HepG2 (cell line): ENCODE results near the gene KLHL11. TPM values are rescaled to one million over a fixed set of nuclear protein-coding genes. Genes with fewer than 3 reads are reported as not detected.

Experiments
- ATAC-seq: fragments of 200-7000 bp; cut with Tn5 transposase; 3 replicates; pipeline ENCODE4 v1.9.1; 2020; ENCODE audit warnings: mild to moderate bottlenecking, moderate library complexity
- BruUV-seq: library from RNA; stranded (reverse); fragments of 400-500 nt; replicated peaks from 2 replicates; lab custom pipeline; 2021; lab: Mats Ljungman, UMichigan
- CTCF ChIA-PET: fragments of 300-600 bp; formaldehyde crosslinking; extraction: SDS; loops from one replicate; lab custom pipeline; 2021; ENCODE audit warnings: low total read pairs, inconsistent platforms, low intra/inter-chr PET ratio; lab: Yijun Ruan, JAX
- POLR2A ChIA-PET: fragments of 350-600 bp; sonication (Branson Sonifier 250); formaldehyde crosslinking; loops from one replicate; lab custom pipeline; 2020; ENCODE audit warnings: antibody characterized with exemption, inconsistent platforms; lab: Yijun Ruan, JAX
- DNase-seq: peaks from one replicate; pipeline ENCODE4 v3.0.0-alpha.2; 2015; ENCODE audit warnings: low spot score
- FAIRE-seq: peaks from 3 replicates; lab custom pipeline; 2011; peaks lifted over from hg19 to GRCh38; lab: Jason Lieb, UNC
- H2AFZ ChIP-seq: one replicate; pipeline ENCODE4 v1.6.1; 2011; ENCODE audit warnings: low read length, inconsistent platforms
- H3K27ac ChIP-seq: fragments of 300-600 bp; 3 replicates; pipeline ENCODE4 v1.8.0; 2011; ENCODE audit warnings: mixed run types, mild to moderate bottlenecking, mixed read lengths, low read length, inconsistent platforms; ENCODE audit not compliant: insufficient read depth; ENCODE audit errors: extremely low read length
- H3K27me3 ChIP-seq, 2 experiments: fragments of 200-600 bp in 1 of 2; 2 replicates in 1 of 2; 3 replicates in 1 of 2; pipeline versions ENCODE4 v1.6.0 to v1.8.0; 2011; ENCODE audit warnings: low read length in 2 of 2, mild to moderate bottlenecking in 2 of 2, moderate library complexity in 2 of 2, inconsistent platforms in 1 of 2; ENCODE audit not compliant: insufficient read depth in 2 of 2, control insufficient read depth in 1 of 2
- H3K36me3 ChIP-seq, 2 experiments: fragments of 200-600 bp in 1 of 2; replicated peaks in 1 of 2; 2 replicates in 1 of 2; 3 replicates in 1 of 2; pipeline versions ENCODE4 v1.5.1 to v1.8.0; 2011; ENCODE audit warnings: low read length in 2 of 2, inconsistent platforms in 1 of 2; ENCODE audit not compliant: insufficient read depth in 2 of 2, control insufficient read depth in 1 of 2
- H3K4me1 ChIP-seq: 2 replicates; pipeline ENCODE4 v1.5.1; 2012; ENCODE audit warnings: low read length, inconsistent platforms; ENCODE audit not compliant: insufficient read depth
- H3K4me2 ChIP-seq: 2 replicates; pipeline ENCODE4 v1.6.0; 2011; ENCODE audit warnings: low read depth, low read length, inconsistent platforms
- H3K4me3 ChIP-seq, 3 experiments: fragments of 200-600 bp in 1 of 3; sonication (generic), shearing (Covaris generic) in 1 of 3; replicated peaks in 1 of 3; 2 replicates each; pipeline ENCODE4 v1.5.1; 2011 to 2016; ENCODE audit warnings: low read length in 3 of 3, inconsistent platforms in 2 of 3, low read depth in 2 of 3, mild to moderate bottlenecking in 2 of 3, control low read depth in 1 of 3, mixed read lengths in 1 of 3; ENCODE audit not compliant: insufficient read depth in 1 of 3
- H3K79me2 ChIP-seq: one replicate; pipeline ENCODE4 v1.6.1; 2011; ENCODE audit warnings: low read length, inconsistent platforms; ENCODE audit not compliant: insufficient read depth
- H3K9ac ChIP-seq: 2 replicates; pipeline ENCODE4 v1.6.0; 2011; ENCODE audit warnings: mild to moderate bottlenecking, low read depth, low read length, inconsistent platforms; ENCODE audit not compliant: insufficient read depth
- H3K9me3 ChIP-seq: 2 replicates; pipeline ENCODE4 v1.5.1; 2012; ENCODE audit warnings: mild to moderate bottlenecking, low read length
- H4K20me1 ChIP-seq: 2 replicates; pipeline ENCODE4 v1.6.0; 2011; ENCODE audit warnings: inconsistent platforms, mild to moderate bottlenecking, low read length, moderate library complexity; ENCODE audit not compliant: insufficient read depth
- ARNT2 ChIP-seq: sonication (generic); formaldehyde crosslinking; IDR thresholded peaks from 2 replicates; pipeline ENCODE4 v1.8.0; 2022; ENCODE audit warnings: mild to moderate bottlenecking, low read depth, missing genetic modification reagents, moderate library complexity
- CHD4 ChIP-seq: fragments of 200-600 bp; sonication (generic); IDR thresholded peaks from 2 replicates; pipeline ENCODE4 v1.7.0; 2017; ENCODE audit warnings: mild to moderate bottlenecking, low read length, borderline replicate concordance
- ETV5 ChIP-seq: IDR thresholded peaks from 2 replicates; pipeline ENCODE4 v1.6.1; 2018; ENCODE audit warnings: missing biosample characterization, missing genetic modification reagents, inconsistent platforms, borderline replicate concordance
- HOXA5 ChIP-seq: sonication (generic); formaldehyde crosslinking; IDR thresholded peaks from 2 replicates; pipeline ENCODE4 v1.4.0; 2020; ENCODE audit warnings: missing genetic modification reagents
- NONO ChIP-seq, 2 experiments: fragments of 450-650 bp in 1 of 2; sonication (generic) in 1 of 2; formaldehyde crosslinking in 1 of 2; IDR thresholded peaks in 1 of 2; conservative IDR thresholded peaks in 1 of 2; 2 replicates each; pipeline versions ENCODE4 v1.6.1 to v1.8.0; 2017 to 2022; ENCODE audit warnings: mild to moderate bottlenecking in 1 of 2, missing genetic modification reagents in 1 of 2, moderate library complexity in 1 of 2
- RBFOX2 ChIP-seq: fragments of 200-400 bp; formaldehyde crosslinking; IDR thresholded peaks from 2 replicates; pipeline ENCODE4 v1.6.1; 2017; ENCODE audit warnings: low read depth, mild to moderate bottlenecking, low read length
- RXRB ChIP-seq: IDR thresholded peaks from 2 replicates; pipeline ENCODE4 v1.6.1; 2016; ENCODE audit warnings: borderline replicate concordance, missing genetic modification reagents, missing compliant biosample characterization
- TBX3 ChIP-seq: fragments of 450-650 bp; IDR thresholded peaks from 2 replicates; pipeline ENCODE4 v1.6.1; 2017; ENCODE audit warnings: antibody characterized with exemption, mild to moderate bottlenecking, inconsistent platforms, borderline replicate concordance
- ZBTB7B ChIP-seq: sonication (generic); formaldehyde crosslinking; IDR thresholded peaks from 2 replicates; pipeline ENCODE4 v1.4.0; 2020; ENCODE audit warnings: missing genetic modification reagents
- ZNF337 ChIP-seq: sonication (generic); formaldehyde crosslinking; IDR thresholded peaks from 2 replicates; pipeline ENCODE4 v1.5.1; 2020; ENCODE audit warnings: missing genetic modification reagents, low read depth, mild to moderate bottlenecking, borderline replicate concordance
- ZNF33B ChIP-seq: sonication (generic); formaldehyde crosslinking; IDR thresholded peaks from 2 replicates; pipeline ENCODE4 v1.5.1; 2020; ENCODE audit warnings: mild to moderate bottlenecking, missing genetic modification reagents
- ZNF431 ChIP-seq: sonication (generic); formaldehyde crosslinking; IDR thresholded peaks from 2 replicates; pipeline ENCODE4 v1.9.0; 2022; ENCODE audit warnings: missing genetic modification reagents, low read depth, mild to moderate bottlenecking, borderline replicate concordance
- ZNF550 ChIP-seq: sonication (generic); formaldehyde crosslinking; IDR thresholded peaks from 2 replicates; pipeline ENCODE4 v1.4.0; 2020; ENCODE audit warnings: mild to moderate bottlenecking, missing genetic modification reagents, borderline replicate concordance
- ZNF7 ChIP-seq: IDR thresholded peaks from 2 replicates; pipeline ENCODE4 v1.6.1; 2016; ENCODE audit warnings: missing biosample characterization, missing genetic modification reagents
- WGBS: methylation state at CpG from one replicate; pipeline ENCODE4 v1.1.6; 2017; ENCODE audit warnings: low lambda C conversion rate; 5-methylcytosine and 5-hydroxymethylcytosine counted together
- in situ Hi-C: cut with HindIII; loops from 2 replicates; pipeline ENCODE4 v1.10.0; 2017; ENCODE audit warnings: low pct_unique_long_range_greater_than_20kb; ENCODE audit not compliant: extremely low pct_ligation_motif_present
- intact Hi-C: fragments of 100-400 bp; cut with micrococcal nuclease; formaldehyde crosslinking; loops from one replicate; pipeline ENCODE4 v1.10.0; 2022; ENCODE audit not compliant: unreplicated experiment
- polyA plus RNA-seq, 8 experiments: library from polyadenylated mRNA; depleted of rRNA in 3 of 8; stranded (reverse) in 7 of 8; unstranded in 1 of 8; fragments of >200 nt; fragmentation: Illumina TruSeq in 4 of 8; extraction: Trizol in 4 of 8; gene quantifications; 2 replicates each; pipeline versions ENCODE4 v1.2.1 to v1.2.3, GENCODE V29; 2011 to 2016; ENCODE audit warnings: low read depth in 4 of 8, missing spikeins in 1 of 8, mixed read lengths in 1 of 8; ENCODE audit not compliant: insufficient read depth in 1 of 8
- total RNA-seq, 5 experiments: library from RNA; depleted of rRNA; stranded (reverse); fragments of >200 nt; fragmentation: Illumina TruSeq; extraction: Trizol; gene quantifications; 2 replicates each; pipeline ENCODE4 v1.2.3, GENCODE V29; 2016; ENCODE audit warnings: low read depth in 1 of 5
- TF ChIP-seq, protein P1 (sequence below): sonication (generic); formaldehyde crosslinking; IDR thresholded peaks from 2 replicates; pipeline ENCODE4 v1.5.0; 2020; ENCODE audit warnings: missing genetic modification reagents
- TF ChIP-seq, protein P2 (sequence below): sonication (generic); formaldehyde crosslinking; IDR thresholded peaks from 2 replicates; pipeline ENCODE4 v1.4.0; 2020; ENCODE audit warnings: missing genetic modification reagents, borderline replicate concordance
- TF ChIP-seq, protein P3 (sequence below): sonication (generic); formaldehyde crosslinking; IDR thresholded peaks from 2 replicates; pipeline ENCODE4 v1.8.1; 2023; ENCODE audit warnings: mild to moderate bottlenecking, missing genetic modification reagents

The KLHL11 gene
- total and polyA plus RNA-seq, 2 of the 13 experiments (the other 11 are each of a cell fraction or from before 2014, with no cell fraction given), result 7.7 to 27.5 TPM

DNA sequence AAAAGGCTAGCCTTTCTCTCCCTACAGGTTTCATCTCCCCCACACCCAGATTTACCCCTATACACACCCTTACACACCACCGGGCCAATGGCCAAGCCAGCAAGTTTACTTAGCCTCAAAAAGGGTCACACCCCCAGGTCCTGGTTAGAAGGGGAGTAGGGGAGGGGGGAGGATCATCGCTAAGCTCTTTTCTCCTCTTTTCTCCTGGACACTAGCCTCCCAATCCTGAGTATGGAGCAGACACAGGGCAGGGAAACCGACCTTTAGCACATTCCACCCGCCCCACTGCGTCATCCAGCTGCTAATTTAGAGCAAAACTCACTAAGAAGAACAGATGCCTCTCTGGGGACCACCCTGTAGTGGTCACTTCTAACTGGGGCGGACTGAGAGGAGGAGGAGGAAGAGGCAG, 49.1 kb upstream of the KLHL11 start:
- intact Hi-C loops (no loop called here), in situ Hi-C loops (no loop called here)
- Histone ChIP-seq H2AFZ (no peak overlapping the region), H3K4me2 (peak overlapping the region; percentile 61), H3K9ac (peak overlapping the region; percentile 40; the same call in 1 of the 2 replicates), H3K27ac (peak overlapping the region; percentile 52), H3K36me3 (peaks cover 27 to 48% of the 10 kb centered on the region in 2 experiments), H3K27me3 (no peaks in the 10 kb centered on the region; a peak in 1 of 5 replicates), H3K4me1 (peaks cover 58% of the 10 kb centered on the region), H3K79me2 (peaks cover 66% of the 10 kb centered on the region), H4K20me1 (peaks cover 45% of the 10 kb centered on the region), H3K4me3 (peak overlapping the region in 2 of 3 experiments; percentile 16 to 30; a peak in 2 of 6 replicates), H3K9me3 (no peaks in the 10 kb centered on the region)
- peak; percentile 98 for FAIRE-seq
- 19% methylated on average over 6 of the region's 6 CpGs for WGBS
- no TSS peak for BruUV-seq
- ChIA-PET POLR2A (interaction anchor here (0.7 to 2.0 kb wide), 7 partner anchors 16 to 226 kb away, joined by 3 to 11 read pairs (median 4); partner anchors contain the start of genes CNP and ODAD4), CTCF (no interaction called here)
- peak; percentile 8; the same call in 2 of the 3 replicates for ATAC-seq
- peak; percentile 65 for DNase-seq
- TF ChIP-seq, protein P1, sequence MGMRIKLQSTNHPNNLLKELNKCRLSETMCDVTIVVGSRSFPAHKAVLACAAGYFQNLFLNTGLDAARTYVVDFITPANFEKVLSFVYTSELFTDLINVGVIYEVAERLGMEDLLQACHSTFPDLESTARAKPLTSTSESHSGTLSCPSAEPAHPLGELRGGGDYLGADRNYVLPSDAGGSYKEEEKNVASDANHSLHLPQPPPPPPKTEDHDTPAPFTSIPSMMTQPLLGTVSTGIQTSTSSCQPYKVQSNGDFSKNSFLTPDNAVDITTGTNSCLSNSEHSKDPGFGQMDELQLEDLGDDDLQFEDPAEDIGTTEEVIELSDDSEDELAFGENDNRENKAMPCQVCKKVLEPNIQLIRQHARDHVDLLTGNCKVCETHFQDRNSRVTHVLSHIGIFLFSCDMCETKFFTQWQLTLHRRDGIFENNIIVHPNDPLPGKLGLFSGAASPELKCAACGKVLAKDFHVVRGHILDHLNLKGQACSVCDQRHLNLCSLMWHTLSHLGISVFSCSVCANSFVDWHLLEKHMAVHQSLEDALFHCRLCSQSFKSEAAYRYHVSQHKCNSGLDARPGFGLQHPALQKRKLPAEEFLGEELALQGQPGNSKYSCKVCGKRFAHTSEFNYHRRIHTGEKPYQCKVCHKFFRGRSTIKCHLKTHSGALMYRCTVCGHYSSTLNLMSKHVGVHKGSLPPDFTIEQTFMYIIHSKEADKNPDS (CRISPR knock-in tag), result no peak
- TF ChIP-seq ZNF7 (CRISPR knock-in tag) (no peak), CHD4 (0 out of 2 replicates have a peak, but pooled peaks have one; percentile 39), ZNF431 (CRISPR knock-in tag) (no peak), RXRB (peak; percentile 40; the same call in 1 of the 2 replicates), ZBTB7B (CRISPR knock-in tag) (peak; percentile 59; the same call in 1 of the 2 replicates), ARNT2 (CRISPR knock-in tag) (peak; percentile 13; the same call in 1 of the 2 replicates), ZNF550 (CRISPR knock-in tag) (no peak), ZNF337 (CRISPR knock-in tag) (no peak), RBFOX2 (no peak), ZNF33B (CRISPR knock-in tag) (0 out of 2 replicates have a peak, but pooled peaks have one; percentile 15), HOXA5 (CRISPR knock-in tag) (no peak), TBX3 (peak; percentile 6; the same call in 1 of the 2 replicates), ETV5 (CRISPR knock-in tag) (peak; percentile 7; the same call in 1 of the 2 replicates), NONO (IDR thresholded peaks at IDR 0.05) (no peak), NONO (CRISPR knock-in tag; conservative IDR thresholded peaks at IDR 0.05) (0 out of 2 replicates have a peak, but pooled peaks have one; percentile 38)
- TF ChIP-seq, protein P2, sequence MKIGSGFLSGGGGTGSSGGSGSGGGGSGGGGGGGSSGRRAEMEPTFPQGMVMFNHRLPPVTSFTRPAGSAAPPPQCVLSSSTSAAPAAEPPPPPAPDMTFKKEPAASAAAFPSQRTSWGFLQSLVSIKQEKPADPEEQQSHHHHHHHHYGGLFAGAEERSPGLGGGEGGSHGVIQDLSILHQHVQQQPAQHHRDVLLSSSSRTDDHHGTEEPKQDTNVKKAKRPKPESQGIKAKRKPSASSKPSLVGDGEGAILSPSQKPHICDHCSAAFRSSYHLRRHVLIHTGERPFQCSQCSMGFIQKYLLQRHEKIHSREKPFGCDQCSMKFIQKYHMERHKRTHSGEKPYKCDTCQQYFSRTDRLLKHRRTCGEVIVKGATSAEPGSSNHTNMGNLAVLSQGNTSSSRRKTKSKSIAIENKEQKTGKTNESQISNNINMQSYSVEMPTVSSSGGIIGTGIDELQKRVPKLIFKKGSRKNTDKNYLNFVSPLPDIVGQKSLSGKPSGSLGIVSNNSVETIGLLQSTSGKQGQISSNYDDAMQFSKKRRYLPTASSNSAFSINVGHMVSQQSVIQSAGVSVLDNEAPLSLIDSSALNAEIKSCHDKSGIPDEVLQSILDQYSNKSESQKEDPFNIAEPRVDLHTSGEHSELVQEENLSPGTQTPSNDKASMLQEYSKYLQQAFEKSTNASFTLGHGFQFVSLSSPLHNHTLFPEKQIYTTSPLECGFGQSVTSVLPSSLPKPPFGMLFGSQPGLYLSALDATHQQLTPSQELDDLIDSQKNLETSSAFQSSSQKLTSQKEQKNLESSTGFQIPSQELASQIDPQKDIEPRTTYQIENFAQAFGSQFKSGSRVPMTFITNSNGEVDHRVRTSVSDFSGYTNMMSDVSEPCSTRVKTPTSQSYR (CRISPR knock-in tag), result no peak
- TF ChIP-seq, protein P3, sequence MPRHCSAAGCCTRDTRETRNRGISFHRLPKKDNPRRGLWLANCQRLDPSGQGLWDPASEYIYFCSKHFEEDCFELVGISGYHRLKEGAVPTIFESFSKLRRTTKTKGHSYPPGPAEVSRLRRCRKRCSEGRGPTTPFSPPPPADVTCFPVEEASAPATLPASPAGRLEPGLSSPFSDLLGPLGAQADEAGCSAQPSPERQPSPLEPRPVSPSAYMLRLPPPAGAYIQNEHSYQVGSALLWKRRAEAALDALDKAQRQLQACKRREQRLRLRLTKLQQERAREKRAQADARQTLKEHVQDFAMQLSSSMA (CRISPR knock-in tag), result 0 out of 2 replicates have a peak, but pooled peaks have one; percentile 45
